ENCODE results near the gene UBE2Z.

Gene UBE2Z

DNA sequence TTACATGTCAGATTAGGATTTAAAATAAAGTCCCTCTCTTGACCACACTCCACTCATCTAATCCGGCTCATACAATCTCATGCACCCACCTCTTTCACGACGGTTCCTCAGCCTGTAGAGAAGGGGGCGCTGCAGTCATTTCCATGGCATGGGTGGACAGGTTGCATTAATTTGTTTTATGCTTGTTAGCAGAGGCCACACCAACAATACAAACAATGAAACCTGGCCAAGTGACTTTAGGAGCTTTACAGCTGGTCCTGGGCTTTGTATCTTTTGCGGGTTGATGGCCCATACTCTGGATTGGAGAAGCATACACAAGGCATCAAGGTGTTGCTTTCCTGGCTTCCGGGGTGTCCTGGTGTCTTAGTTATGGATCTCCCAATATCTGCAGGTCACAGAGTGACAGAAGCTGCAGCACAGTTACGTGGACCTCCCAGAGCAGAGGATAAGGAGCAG, 46.1 kb downstream of the UBE2Z start:
- DNase-seq (ENCODE audit: low read depth in 1 of 2, low spot score in 1 of 2): no peak

DNA sequence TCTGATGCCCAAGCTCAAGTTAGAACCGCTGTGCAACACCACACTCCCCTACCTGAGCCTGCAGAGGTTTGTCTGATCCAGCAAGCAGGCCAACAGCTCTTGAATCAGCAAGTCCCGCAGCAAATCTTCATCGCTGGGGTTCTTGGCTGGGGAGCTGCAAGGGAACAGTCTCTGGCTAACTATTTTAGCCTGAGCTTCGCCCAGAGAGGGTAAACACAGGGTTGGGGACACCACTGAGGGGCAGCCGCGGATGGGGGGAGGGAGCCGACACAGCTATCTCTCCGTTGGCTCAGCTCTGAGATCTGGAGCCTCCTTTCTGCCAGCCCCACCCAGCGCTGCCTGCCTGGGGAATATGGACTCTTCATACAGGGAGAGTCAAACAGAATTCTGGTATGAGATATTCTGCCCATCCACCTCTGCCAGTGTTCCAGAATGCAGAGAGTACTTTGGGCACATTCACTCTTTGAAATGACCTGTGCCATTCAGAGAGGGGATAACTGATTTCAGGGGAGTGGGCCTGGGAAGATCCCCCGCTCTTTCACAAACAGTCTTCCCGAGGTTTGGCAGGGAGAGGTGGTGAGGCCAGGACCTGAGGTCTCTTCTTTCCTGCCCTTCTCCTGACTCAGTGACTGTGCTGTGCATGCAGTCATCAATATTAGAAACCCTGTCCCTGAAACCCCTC, 52.8 kb downstream of the UBE2Z start:
- DNase-seq (ENCODE audit: low read depth in 1 of 2, low spot score in 1 of 2): no peak

DNA sequence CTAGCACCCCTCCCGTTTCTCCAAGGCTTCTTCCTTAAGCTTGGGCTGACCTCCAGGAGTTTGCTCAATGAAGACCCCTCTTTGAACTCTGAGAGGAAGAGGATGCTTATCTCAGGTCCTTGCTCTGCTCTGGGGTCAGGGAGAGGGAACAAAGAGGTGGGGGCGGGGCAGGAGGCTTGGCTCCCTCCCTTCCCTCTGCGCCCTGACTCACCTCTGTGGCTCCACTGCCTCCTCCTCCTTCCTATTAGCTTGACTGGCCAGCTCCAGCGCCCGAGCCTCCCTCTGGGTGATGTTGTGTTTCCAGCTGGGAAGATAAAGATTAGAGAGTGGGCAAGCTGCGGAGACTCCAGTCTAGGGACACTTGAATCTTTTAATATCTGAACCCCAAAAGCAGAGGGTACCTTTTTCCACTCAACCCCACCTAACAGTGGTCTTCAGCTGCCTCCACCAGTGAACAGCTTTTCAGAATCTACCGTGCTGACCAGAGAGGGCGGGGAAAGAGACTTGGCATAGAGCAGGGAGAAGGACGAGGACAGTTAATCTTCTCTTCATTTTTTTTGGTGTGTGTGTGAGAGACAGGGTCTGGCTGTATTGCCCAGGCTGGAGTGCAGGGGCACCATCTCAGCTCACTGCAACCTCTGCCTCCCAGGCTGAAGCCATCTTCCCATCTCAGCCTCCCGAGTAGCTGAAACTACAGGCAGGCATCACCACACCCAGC, 53.5 kb downstream of the UBE2Z start:
- no peak for DNase-seq (ENCODE audit: low read depth in 1 of 2, low spot score in 1 of 2)

DNA sequence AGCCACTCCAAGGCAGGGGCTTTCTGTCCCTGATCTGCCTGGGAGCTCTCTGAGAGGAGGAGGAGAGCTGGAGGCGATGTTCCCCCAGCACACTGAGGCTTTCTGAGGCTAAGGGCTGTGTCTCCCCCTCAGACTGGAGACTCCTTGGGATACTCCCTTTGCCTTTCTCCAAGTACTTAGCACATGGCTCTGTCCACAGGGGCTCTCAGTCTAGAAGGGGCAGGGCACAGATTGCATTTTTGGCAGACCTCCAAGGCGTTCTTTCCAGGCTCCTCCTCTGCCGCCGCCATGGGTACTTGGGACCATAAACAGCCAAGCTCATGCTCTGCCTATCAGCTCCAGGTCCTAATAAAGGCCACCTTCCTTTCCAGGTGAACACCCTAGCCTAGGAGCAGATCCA, 62.0 kb downstream of the UBE2Z start:
- no peak for DNase-seq (ENCODE audit: low read depth in 1 of 2, low spot score in 1 of 2)

DNA sequence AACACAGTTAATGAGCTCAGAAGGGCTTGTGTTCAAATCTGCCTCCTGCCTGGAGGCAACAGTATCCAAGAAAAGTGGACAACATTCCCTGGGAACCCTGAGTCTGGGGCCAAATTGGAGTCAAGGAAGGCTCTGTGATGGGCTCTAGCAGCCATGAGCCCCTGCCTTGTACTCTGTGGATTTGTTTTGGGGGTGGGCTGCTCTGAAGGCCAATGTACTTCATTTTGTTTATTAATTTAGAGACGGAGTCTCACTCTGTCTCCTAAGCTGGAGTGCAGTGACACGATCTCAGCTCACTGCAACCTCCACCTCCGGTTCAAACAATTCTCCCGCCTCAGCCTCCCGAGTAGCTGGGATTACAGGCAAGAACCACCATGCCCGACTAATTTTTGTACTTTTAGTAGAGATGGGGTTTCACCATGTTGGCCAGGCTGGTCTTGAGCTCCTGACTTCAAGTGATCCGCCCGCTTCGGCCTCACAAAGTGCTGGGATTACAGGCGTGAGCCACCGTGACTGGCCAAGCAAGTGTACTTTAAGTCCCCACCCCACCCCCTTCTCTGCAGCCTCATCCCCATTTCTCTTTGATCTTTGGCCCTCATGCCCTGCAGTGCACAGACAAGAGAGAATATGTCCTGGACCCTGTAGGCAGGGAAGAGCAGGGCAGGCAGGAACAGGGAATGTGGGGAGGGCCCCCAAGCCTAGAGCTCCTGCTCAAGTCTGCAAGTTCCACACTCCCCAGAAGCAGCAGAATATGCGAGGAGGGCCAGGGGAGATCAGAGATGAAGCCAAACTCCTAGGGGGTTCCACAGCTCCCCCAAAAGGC, 62.9 kb downstream of the UBE2Z start:
- no peak for DNase-seq (ENCODE audit: low read depth in 1 of 2, low spot score in 1 of 2)

DNA sequence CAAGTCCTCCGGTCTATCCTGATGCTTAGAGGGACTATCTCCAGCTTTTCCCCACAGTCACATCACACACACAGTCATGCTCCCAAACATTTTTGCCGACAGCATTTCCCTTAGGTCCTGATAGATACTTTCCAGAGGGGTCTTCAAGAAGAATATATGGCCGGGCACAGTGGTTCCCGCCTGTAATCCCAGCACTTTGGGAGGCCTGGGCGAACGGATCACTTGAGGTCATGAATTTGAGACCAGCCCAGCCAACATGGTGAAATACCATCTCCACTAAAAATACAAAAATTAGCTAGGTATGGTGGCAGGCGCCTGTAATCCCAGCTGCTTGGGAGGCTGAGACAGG, 64.5 kb downstream of the UBE2Z start:
- no peak for DNase-seq (ENCODE audit: low read depth in 1 of 2, low spot score in 1 of 2)

DNA sequence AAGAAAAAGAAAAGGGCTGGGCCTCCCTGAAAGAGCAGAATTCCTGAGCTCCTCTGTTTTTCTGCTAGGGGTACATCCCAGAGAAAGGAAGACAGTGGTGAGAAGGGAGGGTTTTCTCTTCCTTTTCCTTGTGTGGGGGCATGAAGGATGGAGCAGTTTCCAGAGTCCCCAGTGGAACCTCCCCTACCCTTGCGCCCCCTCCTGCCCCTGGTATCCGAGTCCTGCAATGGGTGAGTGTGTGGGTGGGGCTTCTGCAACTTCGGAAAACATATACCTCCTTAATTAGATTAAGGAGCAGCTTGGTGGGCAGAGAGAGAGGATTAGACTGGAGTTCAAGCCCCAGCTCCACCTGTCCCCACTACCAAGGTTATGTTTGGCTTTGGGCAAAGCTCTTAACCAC, 65.6 kb downstream of the UBE2Z start:
- no peak for DNase-seq (ENCODE audit: low read depth in 1 of 2, low spot score in 1 of 2)

All from activated CD4-positive, alpha-beta T cell treated with anti-CD3 and anti-CD28 coated beads, Interleukin-2, amount 50 U/mL, for 24 hours (primary cell).